Caki2 (cell line): ENCODE measurements around the gene CRIM1. TPM values are rescaled to one million over a fixed set of nuclear protein-coding genes. Genes with fewer than 3 reads are reported as not detected.

ENCODE experiments used
- DNase-seq: peaks from one replicate; pipeline ENCODE4 v3.0.0-alpha.2; 2015; ENCODE audit warnings: low read depth
- in situ Hi-C: cut with HindIII; loops from 2 replicates; pipeline ENCODE4 v1.10.0; 2016; ENCODE audit warnings: low sequenced_read_pairs, low pct_unique_long_range_greater_than_20kb, mixed read lengths
- total RNA-seq: library from RNA; depleted of rRNA; stranded (reverse); fragments of >200 nt; shearing (Covaris generic); gene quantifications from 2 replicates; pipeline ENCODE4 v1.2.3, GENCODE V29; 2014; ENCODE audit warnings: low replicate concordance

Gene CRIM1
- total RNA-seq, 1 experiment from 2014 or later, result 72.8 TPM

DNA sequence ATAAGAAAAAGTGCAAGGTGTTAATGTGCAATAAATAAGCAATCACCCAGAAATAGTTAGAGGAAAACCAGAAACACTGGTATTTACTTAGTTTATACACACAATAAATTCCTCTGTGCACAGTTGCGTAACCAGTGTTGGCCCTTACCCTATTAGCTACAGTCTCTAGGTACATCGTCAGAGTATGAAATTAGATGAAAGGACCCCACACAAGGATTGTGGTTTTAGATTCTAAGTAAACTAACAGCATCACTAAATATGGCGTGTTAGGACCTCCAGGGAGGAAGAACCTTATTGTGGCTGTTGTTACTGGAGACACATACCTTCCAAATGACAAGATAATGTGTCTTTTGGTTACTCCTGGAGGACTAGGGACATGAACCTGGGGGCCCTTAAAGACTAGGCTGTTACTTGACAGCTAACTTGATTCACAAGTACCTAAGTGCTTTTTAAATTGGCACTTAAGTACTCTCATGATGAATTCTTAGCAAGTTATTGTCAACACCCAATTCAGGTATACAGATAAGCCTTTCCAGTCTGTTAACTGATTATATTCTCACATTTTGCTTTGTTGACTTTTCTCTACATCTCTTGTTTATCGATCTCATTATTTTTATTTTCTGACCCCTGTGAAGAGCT, 127.1 kb downstream of the CRIM1 start:
- DNase-seq, result peak; percentile 88

DNA sequence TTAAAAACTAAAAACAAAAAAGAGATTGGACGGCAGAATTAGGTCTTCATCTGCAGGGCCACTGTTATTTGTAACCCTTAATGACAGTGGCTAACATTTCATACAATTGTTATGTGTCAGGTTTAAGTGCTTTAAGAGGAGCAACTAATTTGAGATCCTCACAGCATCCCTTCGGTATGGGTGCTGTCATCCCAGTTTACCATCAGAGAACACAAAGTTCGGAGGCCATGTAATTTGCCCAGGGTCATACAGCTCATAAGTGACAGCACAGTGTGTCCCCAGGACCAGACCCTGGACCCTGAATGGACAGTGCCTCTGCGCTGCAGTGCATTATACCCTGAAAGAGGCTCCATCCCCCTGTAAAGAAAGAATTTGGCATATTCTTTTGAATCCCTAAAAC, 127.7 kb downstream of the CRIM1 start:
- no peak for DNase-seq
- in situ Hi-C loops, result no loop called here

More for the DNA sequence above, 127.1 kb downstream of the CRIM1 start:
- in situ Hi-C loops, result no loop called here

DNA sequence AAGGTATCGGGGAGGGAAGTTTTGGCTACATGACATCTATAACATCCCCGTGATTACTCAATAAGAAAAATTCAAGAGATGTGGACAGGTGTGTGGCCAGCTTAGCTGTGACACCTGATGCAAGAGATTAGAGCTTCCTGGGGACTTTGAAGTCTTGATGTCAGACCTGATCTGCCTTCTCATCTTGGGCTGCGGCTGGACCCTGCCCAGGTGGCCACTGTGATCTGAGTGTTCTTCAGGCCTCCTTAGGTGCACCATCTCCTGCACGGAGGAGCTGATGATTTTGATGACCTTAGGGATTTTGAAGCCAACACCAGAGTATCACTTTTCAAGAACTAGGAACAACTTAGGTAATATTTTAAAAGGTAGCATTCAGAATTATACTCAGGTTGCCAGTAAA, 128.9 kb downstream of the CRIM1 start:
- in situ Hi-C loops, result no loop called here
- DNase-seq, result no peak

GRCh38 chr2:36485521-36485920, 129.9 kb downstream of the CRIM1 start:
- in situ Hi-C loops, result no loop called here
- peak; percentile 86 for DNase-seq

DNA sequence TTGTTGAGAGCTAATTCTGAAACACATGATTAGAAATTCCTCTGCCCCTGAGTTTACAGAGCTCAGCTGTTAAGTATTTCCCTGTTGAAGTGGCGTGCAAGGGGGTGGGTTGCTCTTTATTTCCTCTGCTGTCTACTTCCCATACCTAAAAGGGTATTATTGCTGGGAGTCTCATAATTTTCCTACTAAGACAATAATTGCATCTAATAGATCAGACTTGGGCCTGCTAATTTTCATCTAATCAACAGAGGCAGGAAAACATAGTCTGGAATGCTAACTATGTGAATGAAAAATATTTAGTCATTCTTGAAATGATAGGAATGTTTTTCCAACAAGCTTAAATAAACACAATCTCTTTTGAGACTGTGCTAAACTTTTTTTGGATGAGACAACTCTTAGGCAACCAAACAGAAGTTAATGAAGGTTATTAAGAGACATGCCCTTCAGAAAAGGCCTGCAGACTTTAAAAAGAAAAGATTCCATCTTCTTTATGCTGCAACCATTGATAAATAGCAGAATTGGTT, 131.0 kb downstream of the CRIM1 start:
- DNase-seq, result peak; percentile 76
- in situ Hi-C loops, result no loop called here

DNA sequence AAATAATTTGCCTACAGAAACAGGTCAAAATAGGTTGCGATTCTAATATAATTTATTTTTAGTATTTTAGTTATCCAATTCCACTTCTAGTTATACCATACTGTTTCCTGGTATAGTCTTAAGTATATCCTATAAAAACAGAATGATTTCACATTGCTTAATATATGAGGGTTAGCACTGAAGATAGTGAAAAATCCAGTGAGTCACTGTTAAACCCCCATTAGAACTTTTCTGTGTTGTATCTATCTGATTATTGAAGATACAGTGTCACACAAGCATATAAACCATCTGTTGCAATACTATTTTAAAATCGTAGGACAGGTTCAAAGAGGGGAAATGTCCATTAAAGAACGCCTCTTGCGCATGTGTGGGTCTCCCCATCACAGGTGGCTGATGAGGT, 132.4 kb downstream of the CRIM1 start:
- in situ Hi-C loops, result no loop called here
- no peak for DNase-seq

DNA sequence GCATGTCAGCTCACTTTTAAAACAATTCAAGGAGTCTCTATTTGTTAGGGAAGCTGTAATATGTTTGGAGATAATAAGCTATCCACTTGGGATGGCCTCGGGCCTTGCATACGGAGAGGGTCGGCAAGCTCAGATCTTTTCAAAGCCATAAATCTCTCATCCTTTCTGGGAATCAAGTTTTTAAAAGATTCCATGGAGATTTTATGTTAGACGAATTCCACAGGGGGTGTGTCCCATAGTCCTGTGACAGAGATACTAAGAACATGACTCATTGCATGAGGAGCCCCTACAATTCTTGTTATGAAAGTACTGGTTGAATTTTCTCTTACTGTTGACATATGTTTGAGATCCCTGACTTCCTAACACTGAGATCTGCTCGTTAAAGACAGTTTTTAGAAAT, 133.7 kb downstream of the CRIM1 start:
- in situ Hi-C loops, result no loop called here
- peak; percentile 66 for DNase-seq

GRCh38 chr2:36490749-36491148, 135.2 kb downstream of the CRIM1 start:
- no peak for DNase-seq
- in situ Hi-C loops, result no loop called here

GRCh38 chr2:36492216-36492945, 136.8 kb downstream of the CRIM1 start:
- in situ Hi-C loops, result no loop called here
- peak; percentile 50 for DNase-seq

DNA sequence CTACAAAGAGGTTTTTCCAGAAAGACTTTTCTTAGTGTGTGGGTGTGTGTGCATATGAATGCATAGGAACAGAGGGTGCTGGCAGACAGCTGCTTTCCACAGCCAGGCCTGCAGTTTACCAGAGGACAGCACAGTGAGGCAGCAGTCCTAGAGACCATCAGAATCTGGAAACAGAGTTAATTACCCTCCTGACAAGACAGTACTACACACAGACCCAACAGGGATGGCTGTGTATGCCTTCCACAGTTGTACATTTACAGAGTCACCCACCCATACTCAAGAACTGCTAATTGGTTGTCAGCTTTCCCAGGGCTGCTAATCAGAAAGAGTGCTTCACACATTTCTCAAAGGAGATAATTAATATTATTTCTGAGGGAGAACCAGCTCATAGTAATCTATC, 137.7 kb downstream of the CRIM1 start:
- no peak for DNase-seq
- in situ Hi-C loops, result no loop called here

DNA sequence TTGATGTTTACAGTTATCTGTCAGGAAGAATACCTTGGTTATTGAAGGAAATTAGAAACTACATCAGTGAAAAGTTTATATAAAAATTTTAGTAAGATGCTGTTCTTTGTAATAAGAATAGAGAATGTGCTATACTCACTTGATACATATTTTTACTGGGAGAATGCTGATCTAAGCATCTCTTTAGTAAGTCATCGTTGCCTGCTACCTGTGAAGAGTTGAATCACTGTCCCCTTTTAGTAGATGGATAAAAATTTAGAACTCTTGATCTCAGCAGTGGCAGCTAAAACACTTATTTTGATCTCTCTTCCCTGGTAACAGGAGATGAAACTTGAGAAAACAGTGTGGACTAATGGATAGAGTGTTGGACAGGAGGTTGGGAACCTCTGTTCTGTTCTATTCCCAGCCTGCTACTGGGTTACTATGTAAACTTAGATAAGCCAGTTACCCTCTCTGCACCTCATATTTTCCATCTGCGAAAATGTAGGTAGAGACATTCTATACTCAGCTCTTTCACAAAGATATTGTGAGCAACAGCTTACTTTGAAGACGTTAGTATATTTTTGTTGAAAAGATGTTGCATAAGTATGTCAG, 142.1 kb downstream of the CRIM1 start:
- no peak for DNase-seq
- in situ Hi-C loops, result no loop called here

DNA sequence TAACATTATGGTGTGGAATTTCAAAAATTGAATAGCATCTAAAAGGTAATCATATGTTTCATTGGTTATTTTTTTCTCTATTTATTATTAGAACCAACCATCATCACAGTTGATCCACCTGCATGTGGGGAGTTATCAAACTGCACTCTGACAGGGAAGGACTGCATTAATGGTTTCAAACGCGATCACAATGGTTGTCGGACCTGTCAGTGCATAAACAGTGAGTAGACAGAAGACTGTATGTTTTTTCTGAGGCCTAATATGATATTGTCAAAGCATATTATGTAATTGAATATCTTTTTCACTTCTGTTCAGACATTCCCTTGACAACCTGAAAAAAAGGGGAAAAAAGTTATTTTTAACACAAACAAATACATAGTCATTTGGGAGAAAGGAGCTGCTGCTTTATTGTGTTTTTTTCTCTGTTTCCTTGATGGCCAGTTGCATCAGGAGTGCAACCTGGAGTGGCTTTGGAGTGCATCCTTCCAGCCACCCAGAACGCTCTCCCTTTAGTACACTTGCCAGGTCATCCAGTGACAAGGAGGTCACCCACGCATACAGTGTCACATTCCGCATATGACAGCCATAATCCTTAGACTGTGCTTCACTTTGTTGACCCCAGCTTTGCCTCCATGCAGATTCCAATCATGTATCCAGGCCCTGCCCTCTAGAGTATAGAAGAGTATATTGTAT, 143.7 kb downstream of the CRIM1 start:
- in situ Hi-C loops, result no loop called here
- DNase-seq, result no peak

DNA sequence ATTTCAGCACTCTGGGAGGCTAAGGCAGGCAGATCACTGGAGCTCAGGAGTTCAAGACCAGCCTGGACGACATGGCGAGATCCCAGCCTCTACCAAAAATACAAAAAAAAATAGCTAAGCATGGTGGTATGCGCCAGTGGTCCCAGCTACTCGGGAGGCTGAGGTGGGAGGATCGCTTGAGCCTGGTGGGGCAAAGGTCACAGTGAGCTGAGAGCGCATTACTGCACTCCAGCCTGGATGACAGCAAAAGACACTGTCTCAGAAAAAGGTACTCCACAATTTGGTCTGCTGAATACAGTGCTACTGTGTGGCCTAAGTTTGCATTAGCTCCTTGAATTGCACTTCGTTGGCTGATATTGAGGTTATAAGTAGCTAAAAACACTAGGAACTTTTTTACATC, 144.5 kb downstream of the CRIM1 start:
- in situ Hi-C loops, result no loop called here
- DNase-seq, result no peak

GRCh38 chr2:36502081-36502480, 146.5 kb downstream of the CRIM1 start:
- DNase-seq, result no peak
- in situ Hi-C loops, result no loop called here

GRCh38 chr2:36507408-36507812, 151.8 kb downstream of the CRIM1 start:
- DNase-seq, result peak; percentile 41
- in situ Hi-C loops, result no loop called here

DNA sequence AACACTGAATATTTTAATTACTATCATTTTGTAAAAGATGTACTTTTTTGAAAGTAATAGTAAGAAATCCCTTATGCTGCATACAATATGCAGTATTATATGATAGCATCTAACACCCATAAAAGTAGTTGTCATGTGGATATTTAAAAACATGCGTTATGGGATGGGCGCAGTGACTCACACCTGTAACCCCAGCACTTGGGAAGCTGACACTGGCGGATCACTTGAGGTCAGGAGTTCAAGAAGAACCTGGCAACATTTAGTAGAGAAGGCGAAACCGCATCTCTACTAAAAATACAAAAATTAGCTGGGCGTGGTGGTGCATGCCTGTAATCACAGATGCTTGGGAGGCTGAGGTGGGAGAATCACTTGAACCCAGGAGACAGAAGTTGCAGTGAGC, 153.5 kb downstream of the CRIM1 start:
- in situ Hi-C loops, result no loop called here
- no peak for DNase-seq

DNA sequence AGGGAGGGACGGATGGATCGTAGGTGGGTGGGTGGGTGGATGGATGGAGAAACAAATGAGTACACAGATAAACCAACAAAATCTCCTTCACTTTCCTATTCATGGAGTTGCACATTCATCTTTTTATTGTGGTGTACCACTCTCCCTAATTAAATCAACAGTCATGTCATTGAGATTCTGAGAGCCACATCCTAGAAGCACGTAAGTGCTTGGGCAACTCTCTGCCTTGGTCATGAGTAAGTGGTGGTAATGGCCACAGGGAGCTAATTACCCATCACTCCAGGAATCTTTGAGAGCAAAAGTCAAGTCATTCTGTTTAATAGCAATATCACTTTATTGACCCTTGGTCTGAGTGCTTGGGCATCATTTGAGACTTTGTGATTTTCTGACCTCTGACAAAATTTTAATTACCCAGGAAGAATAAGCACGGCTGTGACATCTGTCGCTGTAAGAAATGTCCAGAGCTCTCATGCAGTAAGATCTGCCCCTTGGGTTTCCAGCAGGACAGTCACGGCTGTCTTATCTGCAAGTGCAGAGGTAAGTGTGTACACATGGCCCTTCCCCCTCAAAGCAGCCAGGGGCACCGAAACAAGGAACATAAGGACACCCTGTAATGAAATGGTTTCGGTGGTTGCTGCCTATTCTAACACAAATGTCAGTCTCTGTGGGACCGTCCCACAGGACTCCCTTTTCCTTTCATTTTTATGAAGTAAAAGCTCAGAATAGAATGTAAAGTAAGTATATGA, 156.5 kb downstream of the CRIM1 start:
- no peak for DNase-seq
- in situ Hi-C loops, result no loop called here

DNA sequence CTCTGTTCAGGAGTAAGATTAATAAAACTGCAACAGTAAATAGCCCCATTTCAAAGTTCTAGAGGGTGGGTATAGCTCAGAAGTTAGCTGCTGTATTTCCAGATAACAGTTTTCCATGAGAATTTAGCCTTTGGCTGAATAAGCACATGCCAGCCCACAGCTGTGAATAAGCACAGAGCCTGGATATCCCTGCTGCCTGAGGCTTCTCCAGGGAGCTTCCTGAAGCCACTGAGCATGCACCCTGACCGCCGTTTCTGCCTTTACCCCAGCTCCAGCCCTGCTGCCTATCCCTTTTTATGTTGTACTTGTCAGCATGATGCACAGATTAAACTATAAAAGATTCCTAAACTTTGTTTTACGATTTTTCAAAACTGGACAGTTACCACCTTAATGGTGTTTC, 157.1 kb downstream of the CRIM1 start:
- DNase-seq, result no peak

More for the DNA sequence above, 157.1 kb downstream of the CRIM1 start:
- in situ Hi-C loops, result no loop called here
